Aortic smooth muscle cell (primary cell): ENCODE measurements around the gene TOR1A. TPM values are rescaled to one million over a fixed set of nuclear protein-coding genes. Genes with fewer than 3 reads are reported as not detected.

Experiments
- total RNA-seq: library from RNA; depleted of rRNA; stranded (reverse); fragments of >200 nt; gene quantifications from 2 replicates; pipeline ENCODE4 v1.2.3, GENCODE V29; 2014

TOR1A gene, protein sequence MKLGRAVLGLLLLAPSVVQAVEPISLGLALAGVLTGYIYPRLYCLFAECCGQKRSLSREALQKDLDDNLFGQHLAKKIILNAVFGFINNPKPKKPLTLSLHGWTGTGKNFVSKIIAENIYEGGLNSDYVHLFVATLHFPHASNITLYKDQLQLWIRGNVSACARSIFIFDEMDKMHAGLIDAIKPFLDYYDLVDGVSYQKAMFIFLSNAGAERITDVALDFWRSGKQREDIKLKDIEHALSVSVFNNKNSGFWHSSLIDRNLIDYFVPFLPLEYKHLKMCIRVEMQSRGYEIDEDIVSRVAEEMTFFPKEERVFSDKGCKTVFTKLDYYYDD
- 24.9 and 27.1 TPM in 2 replicates for total RNA-seq

DNA sequence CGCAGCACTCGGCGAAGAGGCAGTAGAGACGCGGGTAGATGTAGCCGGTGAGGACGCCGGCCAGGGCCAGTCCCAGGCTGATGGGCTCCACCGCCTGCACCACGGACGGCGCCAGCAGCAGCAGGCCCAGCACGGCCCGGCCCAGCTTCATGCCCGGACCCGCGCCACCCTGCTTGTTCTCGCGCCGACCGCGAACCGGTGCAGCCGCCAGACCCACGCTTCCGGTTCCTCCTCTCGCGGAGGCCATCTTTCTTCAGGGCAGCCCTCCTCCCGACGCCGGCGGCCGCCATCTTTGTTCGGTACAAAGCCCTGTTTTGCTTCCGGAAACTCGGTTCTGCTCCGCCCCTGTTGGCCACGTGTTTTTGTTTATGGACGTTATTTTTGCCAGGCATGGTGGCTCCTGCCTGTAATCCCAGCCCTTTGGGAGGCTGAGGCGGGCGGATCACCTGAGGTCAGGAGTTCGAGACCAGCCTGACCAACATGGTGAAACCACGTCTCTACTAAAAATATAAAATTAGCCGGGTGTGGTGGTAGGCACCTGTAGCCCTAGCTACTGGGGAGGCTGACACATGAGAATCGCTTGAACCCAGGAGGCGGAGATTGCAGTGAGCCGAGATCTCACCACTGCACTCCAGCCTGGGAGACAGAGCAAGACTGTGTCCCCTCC, at the start of gene TOR1A:
Gene TOR1A (minus strand): TSS at position 202 of the 667 bp plus-strand sequence. CDS start 51 bp downstream, at position 151.

DNA sequence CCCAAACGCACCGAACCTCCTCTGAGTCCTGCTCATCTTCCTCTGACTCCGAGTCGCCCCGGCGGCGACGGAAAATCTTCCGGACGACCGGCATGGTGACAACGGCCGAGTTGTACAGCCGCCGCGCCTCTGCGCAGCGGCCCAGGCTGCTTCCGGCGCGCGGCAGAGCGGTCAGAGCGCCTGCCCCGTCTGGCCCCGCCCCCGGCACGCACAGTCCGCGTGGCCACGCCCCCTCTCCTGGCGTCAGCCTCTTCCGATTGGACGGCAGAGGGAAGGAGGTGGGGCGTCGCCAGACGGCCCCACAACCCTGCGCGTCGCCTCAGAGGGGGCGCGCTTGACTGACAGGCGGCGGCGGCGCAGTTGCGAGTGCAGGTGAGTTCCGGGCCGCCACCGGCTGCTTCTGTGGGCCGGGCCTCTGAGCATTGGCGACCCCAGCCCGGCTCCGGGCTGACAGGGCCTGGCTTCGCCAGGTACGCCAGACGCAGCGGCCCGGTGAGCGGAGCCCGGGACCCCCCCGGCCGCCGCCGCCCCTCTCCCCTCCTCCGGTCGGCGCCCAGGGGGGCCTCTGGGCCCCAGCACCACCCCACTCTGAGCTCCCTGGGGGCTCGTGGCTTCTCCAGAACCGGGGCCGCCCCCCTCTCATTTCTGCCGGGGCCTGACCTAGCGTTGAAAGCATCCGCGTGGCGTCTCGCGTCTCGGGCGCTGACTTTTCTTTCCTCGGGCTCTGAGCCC, 11.4 kb upstream of the TOR1A start, which contains the start of the genes C9orf78 and USP20:
Gene C9orf78 (minus strand): TSS at position 148 of the 732 bp plus-strand sequence. CDS start 54 bp downstream, at position 94.
Gene USP20 (plus strand): TSS at position 331 of the 732 bp plus-strand sequence. CDS start 17,098 bp downstream, outside the sequence.

DNA sequence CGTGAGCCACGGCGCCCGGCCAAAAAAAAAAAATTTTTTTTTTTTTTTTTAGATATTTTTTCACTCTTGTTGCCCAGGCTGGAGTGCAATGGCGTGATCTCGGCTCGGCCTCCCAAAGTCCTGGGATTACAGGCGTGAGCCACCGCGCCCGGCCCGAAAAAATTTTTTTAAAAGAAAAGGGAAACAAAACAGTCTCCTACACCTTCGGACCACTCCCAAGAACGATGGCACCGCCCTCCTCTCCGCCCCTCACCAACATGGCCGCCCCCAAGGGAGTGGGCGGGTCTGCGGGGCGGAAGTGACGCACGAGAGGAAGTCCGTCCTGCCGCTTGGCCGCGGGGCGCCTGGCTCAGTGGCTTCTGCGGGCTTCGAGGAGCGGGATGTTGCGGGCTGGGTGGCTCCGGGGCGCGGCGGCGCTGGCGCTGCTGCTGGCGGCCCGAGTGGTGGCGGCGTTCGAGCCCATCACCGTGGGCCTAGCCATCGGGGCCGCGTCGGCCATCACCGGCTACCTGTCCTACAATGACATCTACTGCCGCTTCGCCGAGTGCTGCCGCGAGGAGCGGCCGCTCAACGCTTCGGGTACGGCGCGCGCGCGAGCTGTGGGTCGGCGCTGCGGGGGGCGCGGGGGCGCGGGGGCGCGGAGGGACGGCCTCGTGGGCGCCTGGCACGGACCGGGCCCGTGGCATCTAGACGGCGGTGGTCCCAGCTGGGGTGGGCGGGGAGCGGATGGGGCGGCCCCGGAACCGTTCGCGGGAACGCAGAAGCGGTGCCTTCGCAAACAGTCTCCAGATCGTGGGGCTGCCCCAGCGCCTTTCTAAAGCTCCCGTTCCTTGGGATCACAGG, 20.9 kb downstream of the TOR1A start, which contains the start of gene TOR1B:
Gene TOR1B (plus strand): TSS at position 352 of the 843 bp plus-strand sequence. CDS start 29 bp downstream, at position 381.

Other genes starting within 250 kb of the TOR1A start
- gene C9orf50, start 203.0 kb downstream of the TOR1A start, total RNA-seq: 0.13 and 0.19 TPM in 2 replicates
- gene NTMT1, start 198.0 kb downstream of the TOR1A start, total RNA-seq: 41.0 and 62.9 TPM in 2 replicates
- gene ASB6, start 182.0 kb downstream of the TOR1A start, total RNA-seq: 13.0 and 18.0 TPM in 2 replicates
- 29.0 and 32.8 TPM in 2 replicates for gene PRRX2, start 158.5 kb downstream of the TOR1A start, total RNA-seq
- 1.9 and 4.4 TPM in 2 replicates for gene PTGES, start 71.1 kb downstream of the TOR1A start, total RNA-seq
- gene TOR1B, start 21.0 kb downstream of the TOR1A start, total RNA-seq: 21.8 and 28.7 TPM in 2 replicates
- 51.7 and 94.2 TPM in 2 replicates for gene C9orf78, start 11.1 kb upstream of the TOR1A start, total RNA-seq
- 8.7 and 9.0 TPM in 2 replicates for gene USP20, start 11.3 kb upstream of the TOR1A start, total RNA-seq
- 70.9 and 84.2 TPM in 2 replicates for gene FNBP1, start 219.1 kb upstream of the TOR1A start, total RNA-seq
- 53.0 and 84.8 TPM in 2 replicates for gene GPR107, start 229.8 kb upstream of the TOR1A start, total RNA-seq